ENCODE measurements around the gene VAV2. TPM values are rescaled to one million over a fixed set of nuclear protein-coding genes. Genes with fewer than 3 reads are reported as not detected.

The VAV2 gene
- total and polyA plus RNA-seq, 12 donors, result 3.3 to 96.2 (median 31.2) TPM

- WGBS, 4 donors, result 83 to 91% (median 87%) methylated on average over 16 to 25 of the region's 25 CpGs
- H3K4me1 ChIP-seq (replicated peaks in 1 of 2), result peaks cover 20 to 27% of the 10 kb centered on the region in 2 donors
- intact Hi-C loops (cut with DNase I), result no loop called here
- no peaks in the 10 kb centered on the region for H3K27me3 ChIP-seq
- H3K9me3 ChIP-seq (replicated peaks in 1 of 3), result no peaks in the 10 kb centered on the region
- DNase-seq, result peak in 2 of 7 donors; percentile 11 to 17
- TF ChIP-seq, protein P1, sequence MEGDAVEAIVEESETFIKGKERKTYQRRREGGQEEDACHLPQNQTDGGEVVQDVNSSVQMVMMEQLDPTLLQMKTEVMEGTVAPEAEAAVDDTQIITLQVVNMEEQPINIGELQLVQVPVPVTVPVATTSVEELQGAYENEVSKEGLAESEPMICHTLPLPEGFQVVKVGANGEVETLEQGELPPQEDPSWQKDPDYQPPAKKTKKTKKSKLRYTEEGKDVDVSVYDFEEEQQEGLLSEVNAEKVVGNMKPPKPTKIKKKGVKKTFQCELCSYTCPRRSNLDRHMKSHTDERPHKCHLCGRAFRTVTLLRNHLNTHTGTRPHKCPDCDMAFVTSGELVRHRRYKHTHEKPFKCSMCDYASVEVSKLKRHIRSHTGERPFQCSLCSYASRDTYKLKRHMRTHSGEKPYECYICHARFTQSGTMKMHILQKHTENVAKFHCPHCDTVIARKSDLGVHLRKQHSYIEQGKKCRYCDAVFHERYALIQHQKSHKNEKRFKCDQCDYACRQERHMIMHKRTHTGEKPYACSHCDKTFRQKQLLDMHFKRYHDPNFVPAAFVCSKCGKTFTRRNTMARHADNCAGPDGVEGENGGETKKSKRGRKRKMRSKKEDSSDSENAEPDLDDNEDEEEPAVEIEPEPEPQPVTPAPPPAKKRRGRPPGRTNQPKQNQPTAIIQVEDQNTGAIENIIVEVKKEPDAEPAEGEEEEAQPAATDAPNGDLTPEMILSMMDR (IDR thresholded peaks at IDR 0.05), result no peak
- no peak for TF ChIP-seq POLR2A (IDR thresholded peaks at IDR 0.05)
- no peak overlapping the region for H3K27ac ChIP-seq
- no peaks in the 10 kb centered on the region for H3K36me3 ChIP-seq (replicated peaks in 1 of 2)
- no peak overlapping the region for H3K4me3 ChIP-seq
Observed at GRCh38 chr9:133982971-133983720, 9.0 kb downstream of the VAV2 start.

DNA sequence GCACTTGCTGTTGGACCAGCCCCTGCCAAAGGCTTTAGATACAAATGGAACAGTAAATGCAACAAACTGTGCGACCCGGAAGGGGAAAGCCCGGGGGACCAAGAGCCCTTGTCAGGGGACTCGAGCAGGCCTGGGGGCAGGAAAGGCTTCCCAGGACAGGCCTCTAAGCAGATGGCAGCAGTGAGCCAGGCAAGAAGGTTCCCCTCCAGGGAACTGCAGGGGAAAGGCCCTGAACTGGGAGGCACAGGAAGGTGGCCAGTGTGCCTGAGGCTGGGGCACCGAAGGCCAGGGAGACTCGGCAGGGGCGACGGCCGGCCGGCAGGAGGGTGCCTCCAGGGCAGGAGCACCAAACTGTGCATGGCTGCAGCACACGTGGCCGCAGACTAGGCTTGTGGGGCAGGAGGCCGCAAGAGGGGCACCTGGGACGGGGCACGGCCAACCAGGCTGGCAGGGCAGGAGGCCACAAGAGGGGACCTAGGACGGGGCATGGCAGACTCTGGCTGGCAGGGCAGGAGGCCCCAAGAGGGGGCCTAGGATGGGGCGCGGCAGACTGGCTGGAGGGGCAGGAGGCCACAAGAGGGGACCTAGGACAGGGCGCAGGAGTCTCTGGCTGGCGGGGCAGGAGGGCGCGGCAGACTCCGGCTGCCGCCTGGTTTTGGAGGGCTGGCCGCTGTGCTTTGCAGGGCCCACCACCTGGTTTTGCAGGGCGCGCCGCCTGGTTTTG, 10.0 kb downstream of the VAV2 start:
- 89 to 92% (median 91%) methylated on average over 13 to 28 of the region's 28 CpGs for WGBS, 4 donors
- H3K9me3 ChIP-seq (replicated peaks in 1 of 3), result no peaks in the 10 kb centered on the region
- no peaks in the 10 kb centered on the region for H3K27me3 ChIP-seq
- peak in 3 of 7 donors; percentile 9 to 23 (median 12) for DNase-seq
- H3K36me3 ChIP-seq (replicated peaks in 1 of 2), result no peaks in the 10 kb centered on the region
- no peak for TF ChIP-seq POLR2A (IDR thresholded peaks at IDR 0.05)
- TF ChIP-seq, protein P1 (IDR thresholded peaks at IDR 0.05), result no peak
- no peak overlapping the region for H3K27ac ChIP-seq
- H3K4me3 ChIP-seq, result no peak overlapping the region
- H3K4me1 ChIP-seq (replicated peaks in 1 of 2), result peaks cover 20 to 29% of the 10 kb centered on the region in 2 donors
- intact Hi-C loops (cut with DNase I), result no loop called here

DNA sequence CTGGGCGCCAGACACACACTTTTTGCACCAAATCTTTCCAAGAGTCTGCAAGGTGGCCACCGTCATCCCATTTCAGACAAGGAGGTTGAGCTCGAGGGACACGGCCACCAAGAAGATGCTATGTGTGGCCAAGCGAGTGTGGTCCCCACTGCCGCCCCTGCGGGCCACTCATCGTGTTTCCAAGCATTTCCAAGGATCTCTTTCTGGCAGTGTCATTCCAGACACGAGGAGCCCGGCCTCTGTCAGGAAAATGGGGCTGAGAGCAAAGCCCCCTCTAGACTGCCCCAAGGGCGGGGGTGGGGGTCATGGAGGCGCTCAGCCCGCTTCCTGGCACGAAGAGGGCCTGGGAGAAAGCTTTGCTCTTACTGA, 10.6 kb downstream of the VAV2 start:
- peak in 1 of 7 donors; percentile 15 for DNase-seq
- WGBS, 4 donors, result 91 to 98% (median 93%) methylated on average over 8 to 14 of the region's 14 CpGs
- H3K27ac ChIP-seq, result no peak overlapping the region
- TF ChIP-seq POLR2A (IDR thresholded peaks at IDR 0.05), result no peak
- TF ChIP-seq, protein P1 (IDR thresholded peaks at IDR 0.05), result no peak
- no peak overlapping the region for H3K4me3 ChIP-seq
- intact Hi-C loops (cut with DNase I), result no loop called here
- H3K36me3 ChIP-seq (replicated peaks in 1 of 2), result no peaks in the 10 kb centered on the region
- H3K4me1 ChIP-seq (replicated peaks in 1 of 2), result peaks cover 20 to 29% of the 10 kb centered on the region in 2 donors
- H3K27me3 ChIP-seq, result no peaks in the 10 kb centered on the region
- H3K9me3 ChIP-seq (replicated peaks in 1 of 3), result no peaks in the 10 kb centered on the region

GRCh38 chr9:133980864-133981588, 11.1 kb downstream of the VAV2 start:
- H3K4me1 ChIP-seq (replicated peaks in 1 of 2), result peaks cover 20 to 29% of the 10 kb centered on the region in 2 donors
- H3K9me3 ChIP-seq (replicated peaks in 1 of 3), result no peaks in the 10 kb centered on the region
- H3K36me3 ChIP-seq (replicated peaks in 1 of 2), result no peaks in the 10 kb centered on the region
- H3K27ac ChIP-seq, result peak overlapping the region in 1 of 5 donors; percentile 83
- H3K4me3 ChIP-seq, result no peak overlapping the region
- TF ChIP-seq, protein P1 (IDR thresholded peaks at IDR 0.05), result no peak
- TF ChIP-seq POLR2A (IDR thresholded peaks at IDR 0.05), result no peak
- no peaks in the 10 kb centered on the region for H3K27me3 ChIP-seq
- peak in 1 of 7 donors; percentile 6 for DNase-seq
- WGBS, 4 donors, result 76 to 93% (median 91%) methylated on average over 8 to 25 of the region's 25 CpGs
- intact Hi-C loops (cut with DNase I), result no loop called here

Data from adrenal gland (tissue), 12 donors.